ENCODE measurements around the gene CACNB3. TPM values are rescaled to one million over a fixed set of nuclear protein-coding genes. Genes with fewer than 3 reads are reported as not detected.

The CACNB3 gene
- total and polyA plus RNA-seq, 2 of the 13 experiments (the other 11 are each of a cell fraction or from before 2014, with no cell fraction given) = 0.29 to 0.54 TPM

DNA sequence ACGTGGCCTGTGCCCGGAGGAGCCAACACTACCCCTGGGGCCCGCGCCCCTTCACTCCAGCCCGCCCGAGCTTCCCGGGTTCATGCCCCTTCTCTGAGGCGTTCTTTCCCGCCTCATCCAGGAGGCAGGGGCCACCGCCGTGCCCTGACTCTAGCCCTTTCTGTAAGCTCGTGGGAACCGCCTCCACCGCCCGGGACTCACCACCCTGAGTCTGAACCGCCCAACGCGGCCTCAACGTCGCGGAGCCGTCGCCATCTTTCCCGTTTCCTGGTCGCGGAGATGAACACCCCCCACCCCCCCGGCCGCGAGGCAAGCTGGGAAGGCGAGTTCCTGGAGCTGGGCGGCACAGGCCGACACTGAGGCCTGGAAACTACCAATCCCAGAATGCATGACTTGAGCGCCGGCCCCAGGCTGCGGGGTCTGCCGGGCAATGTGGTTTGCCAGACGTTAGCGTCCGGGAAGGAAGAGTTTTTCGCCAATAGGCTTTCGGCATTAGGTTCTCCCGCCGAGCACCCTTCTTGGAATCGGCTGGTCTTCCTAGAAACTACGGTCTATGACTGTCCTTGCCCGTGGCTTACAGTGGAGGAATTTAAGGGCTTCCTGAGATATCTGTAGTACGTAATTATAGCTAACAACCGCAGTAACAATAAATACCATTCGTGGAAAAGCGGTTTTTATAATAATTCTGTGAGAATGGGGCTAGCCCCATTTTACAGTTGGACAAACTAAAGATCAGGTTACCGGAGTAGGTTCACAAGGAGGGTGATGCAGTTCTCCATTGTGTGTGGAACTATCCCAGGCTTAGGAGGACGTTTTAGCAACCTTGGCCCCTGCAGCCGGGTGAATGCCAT is 33.8 kb downstream of the CACNB3 start, which contains the start of gene DDX23 (continued):
- TF ChIP-seq, protein P1, sequence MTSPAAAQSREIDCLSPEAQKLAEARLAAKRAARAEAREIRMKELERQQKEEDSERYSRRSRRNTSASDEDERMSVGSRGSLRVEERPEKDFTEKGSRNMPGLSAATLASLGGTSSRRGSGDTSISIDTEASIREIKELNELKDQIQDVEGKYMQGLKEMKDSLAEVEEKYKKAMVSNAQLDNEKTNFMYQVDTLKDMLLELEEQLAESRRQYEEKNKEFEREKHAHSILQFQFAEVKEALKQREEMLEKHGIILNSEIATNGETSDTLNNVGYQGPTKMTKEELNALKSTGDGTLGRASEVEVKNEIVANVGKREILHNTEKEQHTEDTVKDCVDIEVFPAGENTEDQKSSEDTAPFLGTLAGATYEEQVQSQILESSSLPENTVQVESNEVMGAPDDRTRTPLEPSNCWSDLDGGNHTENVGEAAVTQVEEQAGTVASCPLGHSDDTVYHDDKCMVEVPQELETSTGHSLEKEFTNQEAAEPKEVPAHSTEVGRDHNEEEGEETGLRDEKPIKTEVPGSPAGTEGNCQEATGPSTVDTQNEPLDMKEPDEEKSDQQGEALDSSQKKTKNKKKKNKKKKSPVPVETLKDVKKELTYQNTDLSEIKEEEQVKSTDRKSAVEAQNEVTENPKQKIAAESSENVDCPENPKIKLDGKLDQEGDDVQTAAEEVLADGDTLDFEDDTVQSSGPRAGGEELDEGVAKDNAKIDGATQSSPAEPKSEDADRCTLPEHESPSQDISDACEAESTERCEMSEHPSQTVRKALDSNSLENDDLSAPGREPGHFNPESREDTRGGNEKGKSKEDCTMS (CRISPR knock-in tag; conservative IDR thresholded peaks at IDR 0.05) = no peak
- no peak for TF ChIP-seq NFE2 (CRISPR knock-in tag; IDR thresholded peaks at IDR 0.05)
- TF ChIP-seq IRX3 (CRISPR knock-in tag; IDR thresholded peaks at IDR 0.05; ENCODE audit: borderline replicate concordance, low read depth) = no peak
- TF ChIP-seq, protein P2, sequence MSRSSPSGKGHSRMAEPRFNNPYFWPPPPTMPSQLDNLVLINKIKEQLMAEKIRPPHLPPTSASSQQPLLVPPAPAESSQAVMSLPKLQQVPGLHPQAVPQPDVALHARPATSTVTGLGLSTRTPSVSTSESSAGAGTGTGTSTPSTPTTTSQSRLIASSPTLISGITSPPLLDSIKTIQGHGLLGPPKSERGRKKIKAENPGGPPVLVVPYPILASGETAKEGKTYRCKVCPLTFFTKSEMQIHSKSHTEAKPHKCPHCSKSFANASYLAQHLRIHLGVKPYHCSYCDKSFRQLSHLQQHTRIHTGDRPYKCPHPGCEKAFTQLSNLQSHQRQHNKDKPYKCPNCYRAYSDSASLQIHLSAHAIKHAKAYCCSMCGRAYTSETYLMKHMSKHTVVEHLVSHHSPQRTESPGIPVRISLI (CRISPR knock-in tag; IDR thresholded peaks at IDR 0.05; ENCODE audit: borderline replicate concordance) = no peak
- no peak for TF ChIP-seq SP140L (CRISPR knock-in tag; IDR thresholded peaks at IDR 0.05; ENCODE audit: borderline replicate concordance)
- TF ChIP-seq, protein P3, sequence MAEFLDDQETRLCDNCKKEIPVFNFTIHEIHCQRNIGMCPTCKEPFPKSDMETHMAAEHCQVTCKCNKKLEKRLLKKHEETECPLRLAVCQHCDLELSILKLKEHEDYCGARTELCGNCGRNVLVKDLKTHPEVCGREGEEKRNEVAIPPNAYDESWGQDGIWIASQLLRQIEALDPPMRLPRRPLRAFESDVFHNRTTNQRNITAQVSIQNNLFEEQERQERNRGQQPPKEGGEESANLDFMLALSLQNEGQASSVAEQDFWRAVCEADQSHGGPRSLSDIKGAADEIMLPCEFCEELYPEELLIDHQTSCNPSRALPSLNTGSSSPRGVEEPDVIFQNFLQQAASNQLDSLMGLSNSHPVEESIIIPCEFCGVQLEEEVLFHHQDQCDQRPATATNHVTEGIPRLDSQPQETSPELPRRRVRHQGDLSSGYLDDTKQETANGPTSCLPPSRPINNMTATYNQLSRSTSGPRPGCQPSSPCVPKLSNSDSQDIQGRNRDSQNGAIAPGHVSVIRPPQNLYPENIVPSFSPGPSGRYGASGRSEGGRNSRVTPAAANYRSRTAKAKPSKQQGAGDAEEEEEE (CRISPR knock-in tag; IDR thresholded peaks at IDR 0.05; ENCODE audit: borderline replicate concordance) = no peak
- TF ChIP-seq, protein P4, sequence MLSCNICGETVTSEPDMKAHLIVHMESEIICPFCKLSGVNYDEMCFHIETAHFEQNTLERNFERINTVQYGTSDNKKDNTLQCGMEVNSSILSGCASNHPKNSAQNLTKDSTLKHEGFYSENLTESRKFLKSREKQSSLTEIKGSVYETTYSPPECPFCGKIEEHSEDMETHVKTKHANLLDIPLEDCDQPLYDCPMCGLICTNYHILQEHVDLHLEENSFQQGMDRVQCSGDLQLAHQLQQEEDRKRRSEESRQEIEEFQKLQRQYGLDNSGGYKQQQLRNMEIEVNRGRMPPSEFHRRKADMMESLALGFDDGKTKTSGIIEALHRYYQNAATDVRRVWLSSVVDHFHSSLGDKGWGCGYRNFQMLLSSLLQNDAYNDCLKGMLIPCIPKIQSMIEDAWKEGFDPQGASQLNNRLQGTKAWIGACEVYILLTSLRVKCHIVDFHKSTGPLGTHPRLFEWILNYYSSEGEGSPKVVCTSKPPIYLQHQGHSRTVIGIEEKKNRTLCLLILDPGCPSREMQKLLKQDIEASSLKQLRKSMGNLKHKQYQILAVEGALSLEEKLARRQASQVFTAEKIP (CRISPR knock-in tag; IDR thresholded peaks at IDR 0.05; ENCODE audit: borderline replicate concordance) = no peak
- TF ChIP-seq, protein P5, sequence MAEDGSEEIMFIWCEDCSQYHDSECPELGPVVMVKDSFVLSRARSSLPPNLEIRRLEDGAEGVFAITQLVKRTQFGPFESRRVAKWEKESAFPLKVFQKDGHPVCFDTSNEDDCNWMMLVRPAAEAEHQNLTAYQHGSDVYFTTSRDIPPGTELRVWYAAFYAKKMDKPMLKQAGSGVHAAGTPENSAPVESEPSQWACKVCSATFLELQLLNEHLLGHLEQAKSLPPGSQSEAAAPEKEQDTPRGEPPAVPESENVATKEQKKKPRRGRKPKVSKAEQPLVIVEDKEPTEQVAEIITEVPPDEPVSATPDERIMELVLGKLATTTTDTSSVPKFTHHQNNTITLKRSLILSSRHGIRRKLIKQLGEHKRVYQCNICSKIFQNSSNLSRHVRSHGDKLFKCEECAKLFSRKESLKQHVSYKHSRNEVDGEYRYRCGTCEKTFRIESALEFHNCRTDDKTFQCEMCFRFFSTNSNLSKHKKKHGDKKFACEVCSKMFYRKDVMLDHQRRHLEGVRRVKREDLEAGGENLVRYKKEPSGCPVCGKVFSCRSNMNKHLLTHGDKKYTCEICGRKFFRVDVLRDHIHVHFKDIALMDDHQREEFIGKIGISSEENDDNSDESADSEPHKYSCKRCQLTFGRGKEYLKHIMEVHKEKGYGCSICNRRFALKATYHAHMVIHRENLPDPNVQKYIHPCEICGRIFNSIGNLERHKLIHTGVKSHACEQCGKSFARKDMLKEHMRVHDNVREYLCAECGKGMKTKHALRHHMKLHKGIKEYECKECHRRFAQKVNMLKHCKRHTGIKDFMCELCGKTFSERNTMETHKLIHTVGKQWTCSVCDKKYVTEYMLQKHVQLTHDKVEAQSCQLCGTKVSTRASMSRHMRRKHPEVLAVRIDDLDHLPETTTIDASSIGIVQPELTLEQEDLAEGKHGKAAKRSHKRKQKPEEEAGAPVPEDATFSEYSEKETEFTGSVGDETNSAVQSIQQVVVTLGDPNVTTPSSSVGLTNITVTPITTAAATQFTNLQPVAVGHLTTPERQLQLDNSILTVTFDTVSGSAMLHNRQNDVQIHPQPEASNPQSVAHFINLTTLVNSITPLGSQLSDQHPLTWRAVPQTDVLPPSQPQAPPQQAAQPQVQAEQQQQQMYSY (CRISPR knock-in tag; IDR thresholded peaks at IDR 0.05) = peak; percentile 60; the same call in 1 of the 2 replicates
- peak; percentile 99 for TF ChIP-seq HCFC1 (IDR thresholded peaks at IDR 0.05; ENCODE audit: low read depth, low read length)
- TF ChIP-seq, protein P6, sequence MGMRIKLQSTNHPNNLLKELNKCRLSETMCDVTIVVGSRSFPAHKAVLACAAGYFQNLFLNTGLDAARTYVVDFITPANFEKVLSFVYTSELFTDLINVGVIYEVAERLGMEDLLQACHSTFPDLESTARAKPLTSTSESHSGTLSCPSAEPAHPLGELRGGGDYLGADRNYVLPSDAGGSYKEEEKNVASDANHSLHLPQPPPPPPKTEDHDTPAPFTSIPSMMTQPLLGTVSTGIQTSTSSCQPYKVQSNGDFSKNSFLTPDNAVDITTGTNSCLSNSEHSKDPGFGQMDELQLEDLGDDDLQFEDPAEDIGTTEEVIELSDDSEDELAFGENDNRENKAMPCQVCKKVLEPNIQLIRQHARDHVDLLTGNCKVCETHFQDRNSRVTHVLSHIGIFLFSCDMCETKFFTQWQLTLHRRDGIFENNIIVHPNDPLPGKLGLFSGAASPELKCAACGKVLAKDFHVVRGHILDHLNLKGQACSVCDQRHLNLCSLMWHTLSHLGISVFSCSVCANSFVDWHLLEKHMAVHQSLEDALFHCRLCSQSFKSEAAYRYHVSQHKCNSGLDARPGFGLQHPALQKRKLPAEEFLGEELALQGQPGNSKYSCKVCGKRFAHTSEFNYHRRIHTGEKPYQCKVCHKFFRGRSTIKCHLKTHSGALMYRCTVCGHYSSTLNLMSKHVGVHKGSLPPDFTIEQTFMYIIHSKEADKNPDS (CRISPR knock-in tag; IDR thresholded peaks at IDR 0.05) = no peak
- TF ChIP-seq ZNF3 (CRISPR knock-in tag; IDR thresholded peaks at IDR 0.05) = 0 out of 2 replicates have a peak, but pooled peaks have one; percentile 56
- no peak for TF ChIP-seq NR2F1 (CRISPR knock-in tag; IDR thresholded peaks at IDR 0.05)
- peak; percentile 75; the same call in 1 of the 2 replicates for TF ChIP-seq MEF2D (CRISPR knock-in tag; IDR thresholded peaks at IDR 0.05)
- no peak for TF ChIP-seq RFX3 (CRISPR knock-in tag; IDR thresholded peaks at IDR 0.05)
